ENCODE data around the gene PTPRE.
A peak's percentile ranks its signal among the peaks of the same experiment; 100 is the strongest.

The PTPRE gene

GRCh38 chr10:128063736-128064107 is 156.8 kb downstream of the PTPRE start:
- no peak for DNase-seq

DNA sequence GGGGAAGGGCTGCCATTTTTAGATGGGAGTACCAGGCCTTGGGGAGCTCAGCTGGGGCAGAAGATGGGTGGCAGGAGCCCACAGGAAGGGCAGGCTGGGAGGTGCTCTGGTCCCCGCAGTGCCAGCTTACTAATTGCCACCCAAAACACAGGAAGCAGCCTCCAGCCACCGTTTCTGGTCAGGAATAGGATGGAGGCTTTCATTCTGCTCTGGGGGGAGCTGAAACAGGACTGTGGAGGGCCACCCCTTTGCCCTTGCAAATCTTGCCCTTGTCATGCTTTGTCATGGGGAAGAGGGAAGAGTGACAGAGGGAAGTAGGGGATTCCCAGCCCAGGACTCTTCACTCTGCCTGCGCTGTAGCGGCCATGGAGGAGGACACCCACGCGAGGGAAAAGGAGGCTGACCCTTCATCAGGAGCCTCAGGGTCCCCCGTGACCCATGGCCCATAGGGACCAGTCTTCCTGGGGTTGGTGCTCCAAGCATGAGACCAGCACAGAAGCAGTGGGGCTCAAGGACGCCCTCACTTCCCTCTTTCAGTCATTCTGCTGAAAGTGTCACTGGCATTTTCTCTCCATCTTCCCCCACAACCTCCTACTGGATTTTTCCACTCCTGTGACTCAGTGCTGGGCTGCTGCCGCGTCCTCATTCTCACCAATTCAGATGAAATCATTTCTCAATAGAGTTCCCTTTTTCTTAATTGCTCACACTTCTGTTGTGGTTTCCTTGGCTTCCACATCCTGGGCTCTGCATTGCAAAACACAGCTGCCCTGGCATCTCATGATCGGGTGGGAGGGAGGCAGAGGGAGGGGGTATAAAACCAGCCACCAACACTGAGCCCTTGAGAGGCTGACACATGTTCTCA is 157.4 kb downstream of the PTPRE start:
- DNase-seq: peak; percentile 23

GRCh38 chr10:128064970-128065580 is 158.2 kb downstream of the PTPRE start:
- no peak for DNase-seq

DNA sequence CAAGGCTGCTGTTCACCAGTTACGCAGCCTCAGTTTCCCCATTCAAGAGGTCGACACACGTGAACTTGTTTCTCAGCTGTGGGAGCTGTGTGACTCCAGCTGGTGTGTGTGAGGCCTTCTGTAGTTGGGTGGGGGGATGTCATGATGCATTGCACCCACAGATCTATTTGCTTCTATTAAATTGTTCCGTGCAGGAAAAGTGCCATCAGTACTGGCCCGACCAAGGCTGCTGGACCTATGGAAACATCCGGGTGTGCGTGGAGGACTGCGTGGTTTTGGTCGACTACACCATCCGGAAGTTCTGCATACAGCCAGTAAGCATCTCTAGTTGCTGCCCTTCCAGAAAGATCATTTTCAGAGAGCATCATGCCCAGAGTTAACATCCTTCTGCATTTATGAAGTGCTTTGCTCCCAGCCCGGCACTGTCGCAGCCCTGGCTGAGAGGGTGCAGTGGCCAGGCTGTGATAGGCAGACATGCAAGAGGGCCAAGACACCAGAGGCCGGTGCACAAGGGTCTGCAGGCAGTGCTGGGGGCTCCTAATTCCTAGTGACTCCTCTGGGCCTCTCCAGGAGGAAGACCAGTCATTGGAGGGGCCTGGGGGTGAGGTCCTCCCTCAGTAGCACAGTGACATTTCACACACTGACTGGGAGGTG is 159.1 kb downstream of the PTPRE start:
- no peak for DNase-seq

DNA sequence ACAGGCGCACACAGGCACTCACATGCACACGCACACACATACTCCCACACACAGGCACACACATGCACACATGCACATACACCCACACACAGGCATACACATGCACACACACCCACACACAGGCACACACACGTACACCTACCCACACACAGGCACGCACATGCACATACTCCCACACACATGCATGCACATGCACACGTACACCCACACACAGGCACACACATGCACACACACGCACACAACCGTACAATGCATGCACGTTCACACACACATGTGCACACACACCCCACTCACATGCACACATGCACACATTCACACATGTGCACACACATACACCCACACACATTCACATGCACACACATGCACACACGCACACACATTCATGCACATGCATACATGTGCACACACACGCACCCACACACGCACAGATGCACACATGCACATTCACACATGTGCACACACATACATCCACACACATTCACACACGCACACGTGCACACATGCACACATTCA is 160.0 kb downstream of the PTPRE start:
- DNase-seq: no peak

DNA sequence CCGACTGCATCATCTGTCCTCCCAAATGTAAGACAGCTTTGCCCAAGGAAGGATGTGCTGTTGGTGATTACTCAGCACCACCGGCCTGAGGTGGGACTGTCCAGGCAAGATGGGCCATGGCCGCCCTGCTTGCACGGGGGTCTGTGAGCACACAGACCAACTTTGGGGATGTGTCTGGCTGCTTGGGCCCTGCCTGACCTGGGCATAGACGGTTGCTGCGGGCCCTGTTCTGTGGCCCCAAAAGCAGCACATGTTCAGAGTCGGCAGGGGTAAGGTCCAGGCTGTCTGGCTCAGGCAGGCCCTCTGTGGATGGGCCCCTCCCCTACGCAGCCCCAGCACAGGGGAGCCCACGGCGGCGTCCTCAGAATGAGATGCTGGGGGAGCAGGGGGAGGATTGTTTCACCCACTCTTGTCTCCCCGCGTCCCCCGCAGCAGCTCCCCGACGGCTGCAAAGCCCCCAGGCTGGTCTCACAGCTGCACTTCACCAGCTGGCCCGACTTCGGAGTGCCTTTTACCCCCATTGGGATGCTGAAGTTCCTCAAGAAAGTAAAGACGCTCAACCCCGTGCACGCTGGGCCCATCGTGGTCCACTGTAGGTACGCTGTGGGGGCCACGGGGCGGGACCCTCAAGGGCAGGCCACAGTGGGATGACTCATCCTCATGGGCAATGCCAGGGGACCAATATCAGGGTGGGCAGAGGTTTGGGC is 160.9 kb downstream of the PTPRE start:
- no peak for DNase-seq

GRCh38 chr10:128068398-128069285 is 161.7 kb downstream of the PTPRE start:
- DNase-seq: no peak

DNA sequence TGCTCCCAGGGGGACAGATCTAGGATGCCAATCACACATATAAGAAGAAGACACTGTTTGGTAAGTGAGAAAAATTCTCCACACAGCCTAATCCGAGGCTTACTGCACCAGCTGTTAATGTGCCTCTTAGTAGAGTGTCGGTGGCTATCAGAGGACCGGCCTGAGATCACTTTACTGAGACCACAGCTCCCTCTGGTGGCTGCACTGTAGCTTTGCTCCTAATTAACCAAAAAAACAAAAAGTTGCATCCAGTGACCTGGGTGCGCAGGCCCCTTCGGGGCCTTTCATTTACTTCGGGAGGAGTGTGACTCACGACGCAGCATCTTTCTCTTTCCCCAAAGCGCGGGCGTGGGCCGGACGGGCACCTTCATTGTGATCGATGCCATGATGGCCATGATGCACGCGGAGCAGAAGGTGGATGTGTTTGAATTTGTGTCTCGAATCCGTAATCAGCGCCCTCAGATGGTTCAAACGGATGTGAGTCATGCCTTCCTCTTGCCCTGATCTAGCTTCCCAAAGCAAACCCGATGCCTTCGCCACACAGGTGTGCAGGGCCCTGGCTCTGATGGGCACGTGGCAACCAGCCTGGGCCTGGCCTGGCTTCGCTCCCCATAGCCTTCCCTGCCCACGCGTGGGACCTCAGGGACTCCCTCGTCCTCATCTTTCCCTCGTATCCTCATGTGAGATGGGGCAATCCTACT is 162.6 kb downstream of the PTPRE start:
- DNase-seq: peak; percentile 60

GRCh38 chr10:128070161-128070560 is 163.3 kb downstream of the PTPRE start:
- no peak for DNase-seq

DNA sequence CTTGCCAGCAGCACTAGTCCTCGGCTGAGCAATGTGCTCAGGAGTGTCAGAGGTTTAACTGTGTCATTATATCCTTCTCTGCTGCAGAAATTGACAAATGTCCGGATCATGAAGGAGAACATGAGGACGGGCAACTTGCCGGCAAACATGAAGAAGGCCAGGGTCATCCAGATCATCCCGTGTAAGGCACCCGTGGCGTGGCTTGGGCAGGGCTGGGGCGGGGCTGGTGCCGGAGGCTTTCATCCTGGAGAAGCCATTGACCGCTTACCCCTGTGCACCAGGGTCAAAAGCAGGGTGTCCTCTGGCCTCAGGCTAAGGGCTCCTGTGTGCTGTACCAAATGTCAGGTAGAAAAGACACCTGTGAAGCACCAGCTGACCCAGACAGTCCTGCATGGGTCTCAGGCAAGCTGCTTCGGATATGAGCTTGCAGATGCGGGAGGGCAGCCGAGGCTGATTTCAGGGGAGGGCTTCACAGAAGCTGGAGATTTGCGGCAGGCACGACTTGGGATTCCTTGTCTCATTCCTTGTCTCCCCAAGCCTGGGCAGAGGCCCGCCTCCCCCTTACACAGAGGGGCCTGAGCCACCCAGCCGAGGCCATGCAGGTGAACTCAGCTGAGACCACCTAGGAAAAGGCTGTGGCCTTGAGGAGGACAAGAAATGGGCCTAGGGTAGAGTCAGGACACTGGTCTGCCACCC is 164.0 kb downstream of the PTPRE start:
- DNase-seq: no peak

GRCh38 chr10:128071417-128071782 is 164.5 kb downstream of the PTPRE start:
- no peak for DNase-seq

- no peak for DNase-seq
These were observed 165.1 kb downstream of the PTPRE start for GRCh38 chr10:128072046-128072445.

DNA sequence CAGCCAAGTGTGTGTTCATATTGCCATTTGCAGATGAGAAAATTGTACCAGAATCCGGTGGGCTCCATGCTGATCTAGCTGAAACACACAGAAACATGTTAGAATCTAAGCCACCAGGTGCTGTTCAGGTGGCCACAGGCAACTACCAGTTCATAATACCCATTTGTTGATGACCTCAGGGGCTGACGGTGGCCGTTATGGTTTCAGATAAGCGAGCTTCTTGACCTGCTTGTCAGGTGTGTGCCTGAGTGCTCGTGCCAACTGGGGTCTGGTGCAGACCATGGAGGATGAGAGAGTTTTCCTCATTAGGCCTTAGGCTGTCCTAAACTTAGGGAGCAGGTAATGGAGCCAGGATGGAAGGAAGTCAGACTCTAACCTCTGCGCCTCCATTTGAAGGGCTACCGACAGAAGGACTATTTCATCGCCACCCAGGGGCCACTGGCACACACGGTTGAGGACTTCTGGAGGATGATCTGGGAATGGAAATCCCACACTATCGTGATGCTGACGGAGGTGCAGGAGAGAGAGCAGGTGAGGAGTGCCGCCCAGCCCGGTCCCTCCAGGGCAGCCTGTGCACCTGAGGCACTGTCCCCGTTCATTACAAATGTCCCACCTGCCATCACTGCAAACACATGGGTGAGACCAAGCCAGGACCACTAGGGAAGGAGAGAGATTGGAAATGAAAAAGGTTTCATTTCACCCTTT is 166.2 kb downstream of the PTPRE start:
- DNase-seq: no peak

- no peak for DNase-seq
These were observed 167.0 kb downstream of the PTPRE start for GRCh38 chr10:128073890-128074289.

- DNase-seq: no peak
These were observed 167.7 kb downstream of the PTPRE start for GRCh38 chr10:128074589-128074988.

- DNase-seq: no peak
These were observed 170.4 kb downstream of the PTPRE start for GRCh38 chr10:128077155-128077875.

- DNase-seq: peak; percentile 28
These were observed 171.4 kb downstream of the PTPRE start for GRCh38 chr10:128078136-128078969.

DNA sequence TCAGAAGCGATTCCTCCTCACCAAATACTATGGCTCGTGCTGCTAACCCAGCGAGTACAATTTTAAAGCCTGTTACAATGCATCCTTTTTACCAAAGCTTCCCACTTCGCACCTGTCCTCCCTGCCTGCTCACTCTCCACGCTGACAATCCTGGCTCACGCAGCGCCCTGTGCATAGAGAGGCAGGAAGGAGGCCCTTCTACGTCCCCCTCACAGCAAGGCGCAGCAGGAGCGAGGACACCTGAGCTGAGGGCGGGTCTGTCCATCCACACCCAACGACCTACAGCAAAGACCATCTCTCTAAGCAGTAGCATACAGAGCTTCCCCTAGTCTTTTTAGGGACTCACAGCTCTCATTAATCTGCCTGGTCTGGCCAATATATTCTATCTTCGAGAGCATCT is 173.3 kb downstream of the PTPRE start:
- DNase-seq: no peak

All from effector CD8-positive, alpha-beta T cell (primary cell).